Kidney epithelial cell (primary cell): ENCODE measurements around the gene PUS1. TPM values are rescaled to one million over a fixed set of nuclear protein-coding genes. Genes with fewer than 3 reads are reported as not detected.

Source experiments
- DNase-seq: peaks from one replicate; pipeline ENCODE4 v3.0.0-alpha.2; 2010; ENCODE audit warnings: low read depth
- H3K27me3 ChIP-seq: 2 replicates; pipeline ENCODE4 v1.6.0; 2011; ENCODE audit warnings: low read length; ENCODE audit not compliant: control insufficient read depth, insufficient read depth
- H3K36me3 ChIP-seq: 2 replicates; pipeline ENCODE4 v1.5.1; 2011; ENCODE audit warnings: low read length; ENCODE audit not compliant: control insufficient read depth, insufficient read depth
- H3K4me3 ChIP-seq: 2 replicates; pipeline ENCODE4 v1.5.1; 2011; ENCODE audit warnings: low read depth, mild to moderate bottlenecking, control low read depth, low read length
- CTCF ChIP-seq: IDR thresholded peaks from 2 replicates; pipeline ENCODE4 v1.5.1; 2011; ENCODE audit warnings: mild to moderate bottlenecking, moderate library complexity, low read length, control low read depth, inconsistent platforms; ENCODE audit not compliant: insufficient read depth, poor library complexity, severe bottlenecking
- total RNA-seq: library from RNA; depleted of rRNA; stranded (reverse); fragments of >200 nt; gene quantifications from 2 replicates; pipeline ENCODE4 v1.2.3, GENCODE V29; 2015

PUS1 gene
- total RNA-seq, 1 donor from 2014 or later: 22.9 TPM

GRCh38 chr12:131917711-131918306 is 11.3 kb upstream of the PUS1 start:
- no peak for TF ChIP-seq CTCF
- H3K27me3 ChIP-seq: no peaks in the 10 kb centered on the region
- peaks cover 1% of the 10 kb centered on the region for H3K36me3 ChIP-seq

GRCh38 chr12:131918311-131919050 is 10.6 kb upstream of the PUS1 start:
- H3K27me3 ChIP-seq: no peaks in the 10 kb centered on the region
- H3K4me3 ChIP-seq: no peak overlapping the region
- peaks cover 1% of the 10 kb centered on the region for H3K36me3 ChIP-seq
- TF ChIP-seq CTCF: no peak
- no peak for DNase-seq

More at GRCh38 chr12:131917711-131918306, 11.3 kb upstream of the PUS1 start:
- no peak overlapping the region for H3K4me3 ChIP-seq
- DNase-seq: no peak

GRCh38 chr12:131919051-131919347 is 10.1 kb upstream of the PUS1 start:
- Histone ChIP-seq H3K27me3 (no peaks in the 10 kb centered on the region), H3K36me3 (peaks cover 1% of the 10 kb centered on the region), H3K4me3 (no peak overlapping the region)
- no peak for TF ChIP-seq CTCF
- DNase-seq: no peak

- no peak for TF ChIP-seq CTCF
- peaks cover 1% of the 10 kb centered on the region for H3K36me3 ChIP-seq
These were observed 9.5 kb upstream of the PUS1 start for GRCh38 chr12:131919366-131920156.

GRCh38 chr12:131920157-131920508 is 8.9 kb upstream of the PUS1 start:
- Histone ChIP-seq H3K27me3 (no peaks in the 10 kb centered on the region), H3K4me3 (no peak overlapping the region), H3K36me3 (peaks cover 1% of the 10 kb centered on the region)
- no peak for TF ChIP-seq CTCF
- DNase-seq: no peak

More at GRCh38 chr12:131919366-131920156, 9.5 kb upstream of the PUS1 start:
- H3K4me3 ChIP-seq: no peak overlapping the region
- H3K27me3 ChIP-seq: no peaks in the 10 kb centered on the region
- DNase-seq: no peak
